T-helper 1 cell (primary cell): ENCODE results near the gene TTC21A.

Experiments
- DNase-seq, 5 donors: peaks; one replicate each; pipeline ENCODE4 v3.0.0-alpha.2; 2012 to 2020

Gene TTC21A

GRCh38 chr3:39137435-39137936 lies 30.0 kb downstream of the TTC21A start:
- DNase-seq: no peak

GRCh38 chr3:39137991-39138803 lies 30.7 kb downstream of the TTC21A start:
- no peak for DNase-seq

- no peak for DNase-seq
Observed at GRCh38 chr3:39138804-39139415, 31.4 kb downstream of the TTC21A start.

- no peak for DNase-seq
Observed at GRCh38 chr3:39139442-39139841, 32.0 kb downstream of the TTC21A start.

- no peak for DNase-seq
Observed at GRCh38 chr3:39140341-39140971, 33.0 kb downstream of the TTC21A start.

GRCh38 chr3:39141171-39141995 lies 33.9 kb downstream of the TTC21A start:
- no peak for DNase-seq

GRCh38 chr3:39142067-39142466 lies 34.6 kb downstream of the TTC21A start:
- DNase-seq: no peak

GRCh38 chr3:39143051-39143885 lies 35.8 kb downstream of the TTC21A start:
- DNase-seq: no peak

- DNase-seq: no peak
Observed at GRCh38 chr3:39144095-39144747, 36.7 kb downstream of the TTC21A start.

GRCh38 chr3:39144748-39145380 lies 37.4 kb downstream of the TTC21A start:
- DNase-seq: no peak

GRCh38 chr3:39146083-39146501 lies 38.6 kb downstream of the TTC21A start:
- no peak for DNase-seq

GRCh38 chr3:39146611-39147591 lies 39.4 kb downstream of the TTC21A start:
- peak in 3 of 5 donors; percentile 47 to 82 (median 48) for DNase-seq

GRCh38 chr3:39147711-39148434 lies 40.4 kb downstream of the TTC21A start:
- DNase-seq: peak in 1 of 5 donors; percentile 75

GRCh38 chr3:39148435-39149058 lies 41.1 kb downstream of the TTC21A start:
- no peak for DNase-seq

GRCh38 chr3:39149059-39149455 lies 41.6 kb downstream of the TTC21A start:
- DNase-seq: no peak

GRCh38 chr3:39149498-39150147 lies 42.1 kb downstream of the TTC21A start:
- no peak for DNase-seq

GRCh38 chr3:39150148-39150802 lies 42.8 kb downstream of the TTC21A start:
- DNase-seq: no peak
